ENCODE data around the gene MYOZ3.

MYOZ3 gene

DNA sequence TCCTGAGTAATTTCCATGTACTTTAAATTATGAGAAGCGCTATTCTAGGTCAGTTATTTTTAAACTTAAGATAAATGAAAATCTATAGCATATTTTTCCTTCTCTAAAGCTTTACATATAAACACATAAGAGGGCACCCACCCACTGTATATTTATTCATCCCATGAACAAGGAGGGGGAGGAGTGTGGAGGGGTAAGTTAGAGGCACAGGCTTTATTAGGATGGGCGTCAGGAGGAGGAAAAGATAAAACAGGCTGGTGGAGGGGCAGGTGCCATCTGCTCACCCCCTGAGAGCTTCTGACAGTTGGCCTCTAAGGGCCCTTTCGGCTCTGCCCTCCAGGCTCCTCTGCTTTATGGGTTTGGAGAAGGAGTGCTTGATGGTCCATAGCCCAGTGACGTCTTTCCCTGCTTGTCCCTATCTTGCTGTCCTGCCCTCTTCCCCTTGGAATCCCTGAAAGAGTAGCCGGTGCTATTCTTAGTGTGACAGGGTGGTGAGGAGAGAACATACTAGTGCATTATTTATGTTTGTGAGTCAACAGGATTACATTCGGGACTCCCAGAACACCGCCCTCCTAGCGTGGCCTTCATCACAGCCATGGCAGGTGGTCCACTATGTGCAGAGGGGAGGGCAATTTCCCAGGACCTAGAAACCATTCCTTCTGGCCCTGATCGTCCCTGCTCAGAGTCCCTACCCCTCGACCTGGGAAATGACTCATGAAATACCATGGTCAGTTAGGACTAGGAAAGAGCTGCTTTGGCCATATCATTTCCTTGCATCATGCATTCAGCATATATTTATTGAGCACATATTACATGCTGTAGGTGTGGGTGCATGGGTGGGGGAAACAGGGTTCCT lies 28.5 kb upstream of the MYOZ3 start:
- TF ChIP-seq, protein P1, sequence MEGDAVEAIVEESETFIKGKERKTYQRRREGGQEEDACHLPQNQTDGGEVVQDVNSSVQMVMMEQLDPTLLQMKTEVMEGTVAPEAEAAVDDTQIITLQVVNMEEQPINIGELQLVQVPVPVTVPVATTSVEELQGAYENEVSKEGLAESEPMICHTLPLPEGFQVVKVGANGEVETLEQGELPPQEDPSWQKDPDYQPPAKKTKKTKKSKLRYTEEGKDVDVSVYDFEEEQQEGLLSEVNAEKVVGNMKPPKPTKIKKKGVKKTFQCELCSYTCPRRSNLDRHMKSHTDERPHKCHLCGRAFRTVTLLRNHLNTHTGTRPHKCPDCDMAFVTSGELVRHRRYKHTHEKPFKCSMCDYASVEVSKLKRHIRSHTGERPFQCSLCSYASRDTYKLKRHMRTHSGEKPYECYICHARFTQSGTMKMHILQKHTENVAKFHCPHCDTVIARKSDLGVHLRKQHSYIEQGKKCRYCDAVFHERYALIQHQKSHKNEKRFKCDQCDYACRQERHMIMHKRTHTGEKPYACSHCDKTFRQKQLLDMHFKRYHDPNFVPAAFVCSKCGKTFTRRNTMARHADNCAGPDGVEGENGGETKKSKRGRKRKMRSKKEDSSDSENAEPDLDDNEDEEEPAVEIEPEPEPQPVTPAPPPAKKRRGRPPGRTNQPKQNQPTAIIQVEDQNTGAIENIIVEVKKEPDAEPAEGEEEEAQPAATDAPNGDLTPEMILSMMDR (IDR thresholded peaks at IDR 0.05; ENCODE audit: control insufficient read depth, insufficient read depth, low read depth, low read length, missing control alignments): no peak
- DNase-seq (ENCODE audit: low read depth): no peak
- no peak overlapping the region for H3K4me3 ChIP-seq (ENCODE audit: control insufficient read depth, low read depth, low read length)

DNA sequence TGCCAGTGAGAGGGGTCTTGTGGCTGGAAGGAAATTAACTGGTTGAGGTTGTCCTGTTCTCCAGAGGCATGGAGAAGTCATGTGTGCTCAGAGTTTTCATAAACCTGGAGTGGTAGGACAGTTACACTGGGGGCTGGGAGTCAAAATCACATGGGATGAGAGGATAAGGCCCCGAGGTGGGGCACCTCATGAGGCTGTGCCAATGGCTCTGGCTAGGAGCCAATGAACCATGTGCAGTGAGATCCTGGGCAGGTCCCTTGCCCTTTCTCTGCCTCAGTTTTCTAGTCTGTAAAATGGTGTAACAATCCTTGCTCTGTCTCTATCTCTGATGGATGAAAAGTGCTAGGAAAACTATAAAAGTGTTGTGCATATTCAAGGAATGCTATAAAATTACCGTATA lies 27.6 kb upstream of the MYOZ3 start:
- no peak overlapping the region for H3K4me3 ChIP-seq (ENCODE audit: control insufficient read depth, low read depth, low read length)
- TF ChIP-seq, protein P1 (IDR thresholded peaks at IDR 0.05; ENCODE audit: control insufficient read depth, insufficient read depth, low read depth, low read length, missing control alignments): no peak
- no peak for DNase-seq (ENCODE audit: low read depth)

DNA sequence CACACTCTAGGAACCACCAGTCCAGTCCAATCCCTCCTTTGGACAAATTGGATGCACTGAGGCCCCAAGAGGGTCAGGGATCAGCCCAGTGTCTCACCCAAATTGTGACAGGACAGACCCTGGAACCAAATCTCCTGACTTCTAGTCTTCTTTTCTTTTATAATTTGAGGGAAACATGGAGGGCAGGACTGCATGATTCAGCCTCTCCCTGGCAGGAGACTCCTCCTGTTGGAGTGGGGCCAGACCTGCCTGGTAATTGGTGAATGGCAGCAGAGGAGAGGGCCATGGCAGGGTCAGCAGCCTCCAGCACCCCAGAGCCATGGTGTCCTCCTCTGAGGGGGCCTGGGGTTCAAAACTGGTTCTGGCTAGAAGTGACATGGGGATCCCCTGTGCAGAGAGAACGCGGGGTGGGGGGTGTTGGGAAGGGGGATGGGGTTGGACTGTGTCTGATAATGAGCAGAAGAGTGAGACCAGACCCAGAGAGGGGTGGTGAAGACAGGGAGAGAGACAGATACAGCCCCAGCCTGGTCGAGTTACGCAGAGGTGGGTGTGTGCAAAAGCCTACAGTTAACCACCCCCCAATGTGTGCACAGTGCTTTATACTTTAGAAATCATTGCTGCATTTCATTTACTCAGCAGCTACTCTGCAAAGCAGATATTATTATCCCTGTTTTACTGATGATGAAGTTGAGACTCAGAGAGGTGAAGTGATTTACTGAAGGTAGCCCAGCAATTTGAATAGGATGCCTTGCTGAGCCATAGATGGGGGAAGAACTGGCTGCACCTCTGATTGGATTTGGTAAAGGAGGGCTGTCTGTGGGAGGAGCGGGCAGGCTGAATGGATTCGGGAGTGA lies 24.4 kb upstream of the MYOZ3 start:
- TF ChIP-seq, protein P1 (IDR thresholded peaks at IDR 0.05; ENCODE audit: control insufficient read depth, insufficient read depth, low read depth, low read length, missing control alignments): no peak
- no peak overlapping the region for H3K4me3 ChIP-seq (ENCODE audit: control insufficient read depth, low read depth, low read length)
- no peak for DNase-seq (ENCODE audit: low read depth)

DNA sequence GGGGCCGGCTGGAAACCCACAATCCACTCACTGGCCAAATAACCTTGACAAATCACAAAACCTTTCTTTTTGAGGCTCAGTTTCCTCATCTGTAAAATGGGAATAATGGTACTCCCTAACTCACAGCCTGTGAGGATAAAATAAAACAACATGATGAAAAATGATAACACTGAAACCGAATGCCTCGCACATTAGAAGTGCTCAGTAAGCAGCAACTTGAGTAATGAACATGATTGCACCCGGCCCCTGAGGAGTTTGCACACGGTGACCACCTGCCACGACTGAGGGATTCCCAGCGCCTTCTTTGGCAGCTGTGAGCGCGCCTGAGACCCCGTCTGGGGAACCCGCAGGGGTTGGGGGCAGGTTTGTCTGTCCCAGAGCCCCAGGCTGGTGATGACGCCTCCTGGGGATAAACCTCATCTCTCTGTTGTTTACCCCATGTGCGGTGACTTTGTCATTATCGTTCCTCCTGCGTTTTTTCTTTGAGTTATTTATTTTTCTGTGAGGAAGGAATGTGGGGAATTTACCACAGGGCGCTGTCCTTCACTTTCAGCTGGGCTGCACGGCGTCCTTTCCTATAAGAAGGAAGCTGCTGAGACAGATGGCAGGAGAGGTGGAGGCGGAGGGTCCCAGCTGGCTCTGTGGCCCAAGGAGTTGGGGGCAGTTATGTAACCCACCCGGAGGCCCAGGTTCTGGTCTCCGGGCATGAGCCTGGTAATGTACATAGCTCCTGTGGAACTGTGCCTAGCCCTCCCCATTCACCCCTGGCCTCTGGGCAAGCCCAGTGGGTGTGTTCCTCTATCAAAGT lies 23.6 kb upstream of the MYOZ3 start:
- DNase-seq (ENCODE audit: low read depth): peak; percentile 68
- TF ChIP-seq, protein P1 (IDR thresholded peaks at IDR 0.05; ENCODE audit: control insufficient read depth, insufficient read depth, low read depth, low read length, missing control alignments): no peak

DNA sequence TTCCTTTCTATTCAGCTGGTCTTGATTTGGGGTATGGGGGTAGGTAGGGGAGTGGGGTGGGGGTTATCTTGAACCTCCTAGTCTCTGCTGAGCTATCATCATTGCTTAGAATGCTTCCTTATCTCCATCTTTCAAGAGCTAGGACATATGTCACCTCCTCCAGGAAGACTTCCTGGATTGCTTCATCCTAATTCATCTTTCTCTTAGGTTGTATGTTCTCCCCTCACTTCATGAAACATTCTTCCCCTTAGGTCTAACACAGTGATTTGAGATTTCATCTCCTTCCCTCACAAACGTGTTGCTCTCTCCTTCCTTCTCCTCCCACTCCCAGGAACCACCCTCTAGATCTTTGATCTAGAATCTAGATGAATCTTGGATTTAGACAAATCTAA lies 23.0 kb upstream of the MYOZ3 start:
- TF ChIP-seq, protein P1 (IDR thresholded peaks at IDR 0.05; ENCODE audit: control insufficient read depth, insufficient read depth, low read depth, low read length, missing control alignments): no peak
- no peak for DNase-seq (ENCODE audit: low read depth)
- no peak overlapping the region for H3K4me3 ChIP-seq (ENCODE audit: control insufficient read depth, low read depth, low read length)

More for the DNA sequence above, 23.6 kb upstream of the MYOZ3 start:
- H3K4me3 ChIP-seq (ENCODE audit: control insufficient read depth, low read depth, low read length): no peak overlapping the region
